ENCODE measurements around the gene MCU.
"Not testable (repeated sequence)": the region's sequence is repeated elsewhere in the genome, so short reads cannot be mapped to it uniquely, and the experiment has no call there.

MCU gene

GRCh38 chr10:72913287-72913686, 221.3 kb downstream of the MCU start:
- no peak for DNase-seq

DNA sequence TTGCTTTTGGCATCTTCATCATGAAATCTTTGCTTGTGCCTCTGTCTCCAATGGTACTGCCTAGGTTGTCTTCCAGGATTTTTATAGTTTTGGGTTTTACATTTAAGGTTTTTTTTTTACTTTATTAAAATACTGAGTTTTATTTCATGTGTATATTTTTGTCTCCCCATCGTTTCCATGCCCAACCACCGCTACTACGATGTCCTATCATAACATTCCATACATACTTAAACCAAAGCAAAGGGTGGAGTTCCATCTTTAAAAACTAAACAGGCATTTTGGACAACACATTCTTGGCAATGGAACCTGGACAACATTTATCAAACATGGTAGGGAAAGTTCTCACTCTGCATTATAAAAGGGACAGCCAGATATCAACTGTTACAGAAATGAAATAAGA, 225.3 kb downstream of the MCU start:
- DNase-seq, result not testable (repeated sequence)

- not testable (repeated sequence) for DNase-seq
These were observed 225.9 kb downstream of the MCU start for GRCh38 chr10:72917803-72918332.

GRCh38 chr10:72918352-72918751, 226.4 kb downstream of the MCU start:
- DNase-seq, result no peak

- DNase-seq, result not testable (repeated sequence)
These were observed 229.3 kb downstream of the MCU start for GRCh38 chr10:72921147-72921683.

GRCh38 chr10:72924351-72924750, 232.4 kb downstream of the MCU start:
- DNase-seq, result no peak

- DNase-seq, result no peak
These were observed 234.1 kb downstream of the MCU start for GRCh38 chr10:72925951-72926465.

DNA sequence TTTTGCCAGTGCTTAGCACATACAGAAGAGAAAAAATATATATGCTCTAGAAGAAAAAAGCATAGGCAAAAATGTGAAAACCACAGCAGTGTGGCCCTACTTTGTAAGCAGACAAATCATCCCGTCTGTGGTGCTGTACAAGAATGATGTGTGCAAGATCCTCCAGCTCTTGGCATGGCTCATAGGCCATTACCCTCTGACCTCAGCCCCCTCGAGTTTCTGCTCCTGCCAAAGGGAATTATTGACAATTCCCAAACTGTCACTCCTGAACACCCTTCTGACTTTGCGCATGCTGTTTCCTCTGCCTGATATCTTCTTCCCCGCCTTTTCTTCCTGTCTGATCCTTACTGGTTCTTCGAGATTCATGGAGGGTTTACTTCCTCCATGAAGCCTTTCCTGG, 235.5 kb downstream of the MCU start:
- DNase-seq, result no peak

DNA sequence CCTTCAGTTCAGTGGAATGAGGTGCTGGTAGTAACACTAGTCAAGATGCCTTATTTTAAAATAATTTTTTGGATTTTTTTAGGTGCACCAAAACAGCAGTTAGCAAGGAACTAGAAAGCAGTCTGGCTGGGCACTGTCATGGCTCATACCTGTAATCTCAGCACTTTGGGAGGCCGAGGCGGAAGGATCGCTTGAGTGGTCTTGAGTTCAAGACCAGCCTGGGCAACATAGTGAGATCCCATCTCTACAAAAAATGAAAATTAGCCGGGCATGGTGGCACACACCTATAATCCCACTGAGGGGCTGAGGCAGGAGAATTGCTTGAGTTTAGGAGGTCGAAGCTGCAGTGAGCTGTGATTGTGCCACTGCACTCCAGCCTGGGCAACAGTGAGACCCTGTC, 236.9 kb downstream of the MCU start:
- no peak for DNase-seq

DNA sequence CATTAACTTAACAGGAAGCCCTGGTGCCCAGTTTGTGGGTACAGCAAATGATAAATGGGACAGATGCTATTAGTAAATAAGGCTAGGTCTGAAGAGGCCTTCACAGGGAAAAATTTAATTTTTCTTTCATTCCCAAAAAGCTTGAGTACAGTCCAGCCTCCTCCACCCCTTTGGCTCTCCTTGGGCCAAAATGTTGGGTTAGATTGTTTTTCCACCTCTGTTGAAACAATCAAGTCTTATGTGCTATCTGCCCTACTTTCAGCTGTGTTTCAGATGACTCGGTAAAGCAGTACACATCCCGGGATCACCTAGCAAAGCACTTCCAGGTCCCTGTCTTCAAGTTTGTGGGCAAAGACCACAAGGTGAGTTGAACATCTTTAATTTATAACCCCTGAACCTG, 238.3 kb downstream of the MCU start:
- DNase-seq, result no peak

DNA sequence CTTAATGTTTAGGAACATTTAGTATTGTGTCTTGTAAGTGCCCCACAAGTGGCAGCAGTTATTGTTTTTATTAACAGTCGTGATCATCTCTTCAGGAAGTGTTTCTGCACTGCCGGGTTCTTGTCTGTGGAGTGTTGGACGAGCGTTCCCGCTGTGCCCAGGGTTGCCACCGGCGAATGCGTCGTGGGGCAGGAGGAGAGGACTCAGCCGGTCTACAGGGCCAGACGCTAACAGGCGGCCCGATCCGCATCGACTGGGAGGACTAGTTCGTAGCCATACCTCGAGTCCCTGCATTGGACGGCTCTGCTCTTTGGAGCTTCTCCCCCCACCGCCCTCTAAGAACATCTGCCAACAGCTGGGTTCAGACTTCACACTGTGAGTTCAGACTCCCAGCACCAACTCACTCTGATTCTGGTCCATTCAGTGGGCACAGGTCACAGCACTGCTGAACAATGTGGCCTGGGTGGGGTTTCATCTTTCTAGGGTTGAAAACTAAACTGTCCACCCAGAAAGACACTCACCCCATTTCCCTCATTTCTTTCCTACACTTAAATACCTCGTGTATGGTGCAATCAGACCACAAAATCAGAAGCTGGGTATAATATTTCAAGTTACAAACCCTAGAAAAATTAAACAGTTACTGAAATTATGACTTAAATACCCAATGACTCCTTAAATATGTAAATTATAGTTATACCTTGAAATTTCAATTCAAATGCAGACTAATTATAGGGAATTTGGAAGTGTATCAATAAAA, 240.5 kb downstream of the MCU start:
- no peak for DNase-seq

- DNase-seq, result no peak
These were observed 243.4 kb downstream of the MCU start for GRCh38 chr10:72935361-72935760.

Data from activated effector memory CD4-positive, alpha-beta T cell treated with Interleukin-2 at 50 U/mL for 16 hours (primary cell).